OCI-LY3 (cell line): ENCODE data around the gene IGFBP7.

ENCODE experiments used
- H2AFZ ChIP-seq: fragments of 200-600, 300-600 bp; shearing (Covaris generic); 2 replicates; pipeline ENCODE4 v1.6.0; 2014; ENCODE audit warnings: antibody characterized with exemption, low read depth, low read length
- H3K27ac ChIP-seq: fragments of 200-600, 300-600 bp; sonication (generic); 2 replicates; pipeline ENCODE4 v1.5.1; 2014; ENCODE audit warnings: mild to moderate bottlenecking, low read length, moderate library complexity, mixed read lengths
- H3K27me3 ChIP-seq: fragments of 200-600, 300-600 bp; sonication (generic); 2 replicates; pipeline ENCODE4 v1.6.1; 2014; ENCODE audit warnings: low read depth, low read length, mixed read lengths
- H3K36me3 ChIP-seq: fragments of 200-600, 300-600 bp; sonication (generic); replicated peaks from 2 replicates; pipeline ENCODE3; 2014; ENCODE audit warnings: low read depth, low read length, mixed read lengths
- H3K4me1 ChIP-seq: fragments of 300-600, 200-600 bp; sonication (generic); 2 replicates; pipeline ENCODE4 v1.6.1; 2014; ENCODE audit warnings: low read length, mixed read lengths
- H3K4me2 ChIP-seq: fragments of 200-600, 300-600 bp; sonication (generic); 2 replicates; pipeline ENCODE4 v1.6.1; 2014; ENCODE audit warnings: low read length, mixed read lengths
- H3K4me3 ChIP-seq: fragments of 300-600, 200-600 bp; sonication (generic); 2 replicates; pipeline ENCODE4 v1.5.1; 2014; ENCODE audit warnings: antibody characterized with exemption, mild to moderate bottlenecking, low read length, moderate library complexity
- H3K79me2 ChIP-seq: fragments of 300-600, 200-600 bp; shearing (Covaris generic); 2 replicates; pipeline ENCODE4 v1.6.1; 2014; ENCODE audit warnings: mild to moderate bottlenecking, low read length, mixed read lengths
- H3K9ac ChIP-seq: fragments of 300-600, 200-600 bp; shearing (Covaris generic); 2 replicates; pipeline ENCODE4 v1.6.0; 2014; ENCODE audit warnings: mild to moderate bottlenecking, low read length, moderate library complexity
- H3K9me3 ChIP-seq: fragments of 200-600, 300-600 bp; shearing (Covaris generic); 2 replicates; pipeline ENCODE4 v1.6.1; 2014; ENCODE audit warnings: low read length, mixed read lengths; ENCODE audit not compliant: insufficient read depth
- H4K20me1 ChIP-seq: fragments of 200-600, 300-600 bp; sonication (generic); 2 replicates; pipeline ENCODE4 v1.6.1; 2016; ENCODE audit warnings: low read length, mixed read lengths; ENCODE audit not compliant: insufficient read depth
- EZH2phosphoT487 ChIP-seq: fragments of 200-600 bp; shearing (Covaris generic); IDR thresholded peaks from 2 replicates; pipeline ENCODE4 v1.6.1; 2018; ENCODE audit warnings: antibody characterized with exemption, mixed run types, low read depth
- TF ChIP-seq, protein P1 (sequence below): fragments of 200-600, 300-600 bp; sonication (generic); IDR thresholded peaks from 2 replicates; pipeline ENCODE4 v1.5.1; 2014; ENCODE audit warnings: antibody characterized with exemption, low read length, low read depth

Gene IGFBP7

DNA sequence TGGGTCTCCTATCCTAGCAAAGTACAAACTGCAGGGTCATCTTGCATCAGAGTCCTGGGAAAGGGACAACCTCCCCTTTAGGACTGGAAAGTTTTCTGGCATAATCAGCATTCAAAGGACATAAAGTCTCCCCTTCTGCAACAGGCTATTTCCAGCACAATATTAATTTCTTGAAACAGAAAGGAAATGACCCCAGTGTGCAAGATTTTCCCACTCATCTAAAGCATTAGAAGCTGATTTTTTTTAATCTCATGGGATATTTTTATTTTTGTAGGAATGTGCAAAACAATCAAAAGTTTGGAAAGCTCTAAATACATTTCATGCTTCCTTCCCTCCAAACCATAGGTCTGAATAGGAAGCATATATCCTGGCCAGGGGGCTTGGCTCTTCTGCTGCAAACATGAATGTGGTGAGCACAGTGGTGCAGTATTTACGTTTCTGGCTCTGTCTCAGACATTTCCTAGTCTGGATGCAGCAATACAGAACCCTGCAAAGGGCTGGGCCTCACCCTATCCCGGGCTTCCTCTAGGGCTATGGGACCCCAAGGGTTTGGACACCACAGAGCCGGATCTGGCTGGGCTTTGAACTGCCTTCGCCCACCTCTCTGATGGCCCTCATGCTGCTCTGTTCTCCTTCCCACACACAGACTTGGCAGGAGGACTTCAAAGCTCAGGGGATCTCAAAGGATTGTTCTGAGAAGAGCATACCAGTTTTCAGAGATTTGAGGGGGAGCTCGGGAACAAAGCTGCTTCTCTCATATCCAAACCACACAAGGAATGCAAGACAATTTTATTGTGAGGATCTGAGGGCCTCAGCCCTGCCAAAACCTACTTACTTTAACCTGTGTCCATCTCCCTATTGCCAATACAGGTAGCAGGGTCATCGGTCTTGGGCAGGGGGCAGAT lies 66.6 kb downstream of the IGFBP7 start:
- no peaks in the 10 kb centered on the region for H4K20me1 ChIP-seq
- H3K4me1 ChIP-seq: no peaks in the 10 kb centered on the region
- H2AFZ ChIP-seq: no peak overlapping the region
- H3K4me2 ChIP-seq: no peak overlapping the region
- no peaks in the 10 kb centered on the region for H3K27me3 ChIP-seq
- H3K79me2 ChIP-seq: no peaks in the 10 kb centered on the region
- H3K9me3 ChIP-seq: no peaks in the 10 kb centered on the region
- H3K36me3 ChIP-seq: no peaks in the 10 kb centered on the region
- H3K4me3 ChIP-seq: no peak overlapping the region
- TF ChIP-seq EZH2phosphoT487: no peak
- TF ChIP-seq, protein P1, sequence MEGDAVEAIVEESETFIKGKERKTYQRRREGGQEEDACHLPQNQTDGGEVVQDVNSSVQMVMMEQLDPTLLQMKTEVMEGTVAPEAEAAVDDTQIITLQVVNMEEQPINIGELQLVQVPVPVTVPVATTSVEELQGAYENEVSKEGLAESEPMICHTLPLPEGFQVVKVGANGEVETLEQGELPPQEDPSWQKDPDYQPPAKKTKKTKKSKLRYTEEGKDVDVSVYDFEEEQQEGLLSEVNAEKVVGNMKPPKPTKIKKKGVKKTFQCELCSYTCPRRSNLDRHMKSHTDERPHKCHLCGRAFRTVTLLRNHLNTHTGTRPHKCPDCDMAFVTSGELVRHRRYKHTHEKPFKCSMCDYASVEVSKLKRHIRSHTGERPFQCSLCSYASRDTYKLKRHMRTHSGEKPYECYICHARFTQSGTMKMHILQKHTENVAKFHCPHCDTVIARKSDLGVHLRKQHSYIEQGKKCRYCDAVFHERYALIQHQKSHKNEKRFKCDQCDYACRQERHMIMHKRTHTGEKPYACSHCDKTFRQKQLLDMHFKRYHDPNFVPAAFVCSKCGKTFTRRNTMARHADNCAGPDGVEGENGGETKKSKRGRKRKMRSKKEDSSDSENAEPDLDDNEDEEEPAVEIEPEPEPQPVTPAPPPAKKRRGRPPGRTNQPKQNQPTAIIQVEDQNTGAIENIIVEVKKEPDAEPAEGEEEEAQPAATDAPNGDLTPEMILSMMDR: no peak
- H3K27ac ChIP-seq: no peak overlapping the region
- H3K9ac ChIP-seq: no peak overlapping the region

DNA sequence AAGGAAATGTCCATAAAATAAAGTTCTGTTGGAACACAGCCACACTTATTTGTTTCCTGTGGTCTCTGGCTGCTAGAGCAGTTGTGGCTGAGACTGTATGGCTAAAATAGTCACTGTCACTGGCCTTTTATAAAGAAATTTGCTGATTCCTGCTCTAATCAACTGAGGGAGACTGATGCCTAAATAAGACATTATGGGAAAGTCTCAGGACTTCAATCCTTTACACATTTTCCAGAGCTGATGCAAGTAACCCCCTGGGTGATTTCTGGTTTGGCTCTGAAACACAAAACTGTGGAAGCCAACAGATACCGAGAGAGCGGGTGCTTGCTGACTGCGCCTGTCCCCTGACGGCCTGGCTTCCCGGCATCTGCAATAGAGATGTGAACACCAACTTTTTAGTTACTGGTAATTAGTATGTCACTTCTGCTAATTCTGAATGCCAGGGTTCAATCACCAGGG lies 67.4 kb downstream of the IGFBP7 start:
- Histone ChIP-seq H3K4me1 (no peaks in the 10 kb centered on the region), H4K20me1 (no peaks in the 10 kb centered on the region), H3K36me3 (no peaks in the 10 kb centered on the region), H3K9me3 (no peaks in the 10 kb centered on the region), H2AFZ (no peak overlapping the region), H3K27ac (no peak overlapping the region), H3K4me2 (no peak overlapping the region), H3K79me2 (no peaks in the 10 kb centered on the region), H3K27me3 (no peaks in the 10 kb centered on the region), H3K4me3 (no peak overlapping the region), H3K9ac (no peak overlapping the region)
- TF ChIP-seq EZH2phosphoT487: no peak
- TF ChIP-seq, protein P1: no peak

DNA sequence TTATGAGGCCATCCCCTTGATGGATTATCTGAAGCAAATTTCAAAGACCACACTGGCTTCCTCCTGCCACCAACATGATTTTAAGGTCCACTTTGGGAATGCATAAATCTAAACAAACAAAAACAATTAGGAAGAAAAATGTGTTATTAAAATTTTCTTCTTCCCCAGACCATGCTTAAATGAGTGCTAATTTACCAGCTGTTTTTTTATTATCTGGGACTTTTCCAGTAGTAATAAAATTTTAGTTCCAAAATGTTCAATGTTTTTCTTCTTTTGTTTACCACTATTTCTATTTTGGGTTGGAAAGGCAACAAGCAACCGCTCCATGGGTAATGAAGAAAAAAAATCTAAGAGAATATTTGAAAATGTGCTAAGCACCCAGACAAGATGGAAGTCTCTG lies 69.2 kb downstream of the IGFBP7 start:
- no peaks in the 10 kb centered on the region for H3K4me1 ChIP-seq
- H3K36me3 ChIP-seq: no peaks in the 10 kb centered on the region
- no peaks in the 10 kb centered on the region for H3K79me2 ChIP-seq
- no peak overlapping the region for H2AFZ ChIP-seq
- H3K27ac ChIP-seq: no peak overlapping the region
- no peak overlapping the region for H3K4me2 ChIP-seq
- H3K9ac ChIP-seq: no peak overlapping the region
- H3K9me3 ChIP-seq: no peaks in the 10 kb centered on the region
- H3K4me3 ChIP-seq: no peak overlapping the region
- no peaks in the 10 kb centered on the region for H3K27me3 ChIP-seq
- no peak for TF ChIP-seq EZH2phosphoT487
- TF ChIP-seq, protein P1: no peak
- H4K20me1 ChIP-seq: no peaks in the 10 kb centered on the region

DNA sequence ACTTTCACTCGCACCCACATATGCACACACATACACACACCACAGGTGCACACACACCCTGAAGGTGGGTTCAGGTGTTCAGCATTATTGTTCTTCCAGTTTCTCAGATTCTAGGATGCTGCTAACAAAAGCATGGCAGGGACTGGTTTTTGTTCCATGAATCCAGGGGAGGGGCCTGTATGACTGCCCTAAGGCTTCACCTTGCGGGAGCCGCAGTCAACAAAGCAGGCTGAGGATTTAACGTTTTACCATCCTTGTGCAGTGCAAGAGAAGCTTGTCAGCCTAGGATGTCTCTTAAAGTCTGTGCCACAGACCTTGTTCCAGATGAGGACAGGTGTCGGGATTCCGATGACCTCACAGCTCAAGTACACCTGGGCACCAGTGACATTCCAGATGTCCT lies 69.7 kb downstream of the IGFBP7 start:
- H3K36me3 ChIP-seq: no peaks in the 10 kb centered on the region

More for the DNA sequence above, 69.7 kb downstream of the IGFBP7 start:
- Histone ChIP-seq H3K4me3 (no peak overlapping the region), H3K9me3 (no peaks in the 10 kb centered on the region), H3K27me3 (no peaks in the 10 kb centered on the region), H4K20me1 (no peaks in the 10 kb centered on the region), H3K4me1 (no peaks in the 10 kb centered on the region), H3K4me2 (no peak overlapping the region), H3K9ac (no peak overlapping the region), H3K79me2 (no peaks in the 10 kb centered on the region), H3K27ac (no peak overlapping the region), H2AFZ (no peak overlapping the region)
- TF ChIP-seq, protein P1: no peak
- no peak for TF ChIP-seq EZH2phosphoT487
